GM21528 (cell line): ENCODE results near the gene DNAJC5.
A peak's percentile ranks its signal among the peaks of the same experiment; 100 is the strongest.
"Not testable (repeated sequence)": the region's sequence is repeated elsewhere in the genome, so short reads cannot be mapped to it uniquely, and the experiment has no call there.

Source experiments
- ATAC-seq: cut with Tn5 transposase; IDR thresholded peaks from one replicate; pipeline ENCODE4 v1.9.1; 2021; ENCODE audit warnings: mild to moderate bottlenecking, moderate library complexity; ENCODE audit not compliant: unreplicated experiment, low FRiP score

The DNAJC5 gene

GRCh38 chr20:63861365-63861934 is 33.5 kb upstream of the DNAJC5 start, which contains the start of gene ABHD16B:
ABHD16B (plus strand) TSS chr20:63861498; CDS start chr20:63861541, 43 bp downstream.
- ATAC-seq: no peak

- no peak for ATAC-seq
Measured at GRCh38 chr20:63861981-63862901, 32.7 kb upstream of the DNAJC5 start.

- ATAC-seq: no peak
Measured at GRCh38 chr20:63863021-63863797, 31.7 kb upstream of the DNAJC5 start.

- ATAC-seq: peak; percentile 63
Measured at GRCh38 chr20:63863798-63864544, 31.0 kb upstream of the DNAJC5 start.

GRCh38 chr20:63864545-63864977 is 30.4 kb upstream of the DNAJC5 start:
- ATAC-seq: peak; percentile 3

- peak; percentile 59 for ATAC-seq
Measured at GRCh38 chr20:63864978-63865640, 29.8 kb upstream of the DNAJC5 start, which contains the start of gene TPD52L2. TPD52L2 (plus strand) TSS chr20:63865270; CDS start chr20:63865366, 96 bp downstream.

GRCh38 chr20:63867042-63867441 is 27.9 kb upstream of the DNAJC5 start:
- ATAC-seq: not testable (repeated sequence)

- ATAC-seq: no peak
Measured at GRCh38 chr20:63868264-63868663, 26.7 kb upstream of the DNAJC5 start.

- no peak for ATAC-seq
Measured at GRCh38 chr20:63873477-63873971, 21.4 kb upstream of the DNAJC5 start.

GRCh38 chr20:63874241-63874640 is 20.7 kb upstream of the DNAJC5 start:
- ATAC-seq: not testable (repeated sequence)

- ATAC-seq: no peak
Measured at GRCh38 chr20:63876489-63877036, 18.4 kb upstream of the DNAJC5 start.

- ATAC-seq: no peak
Measured at GRCh38 chr20:63877755-63878470, 17.0 kb upstream of the DNAJC5 start.

- no peak for ATAC-seq
Measured at GRCh38 chr20:63878899-63879663, 15.8 kb upstream of the DNAJC5 start.

GRCh38 chr20:63880901-63881300 is 14.0 kb upstream of the DNAJC5 start:
- not testable (repeated sequence) for ATAC-seq

GRCh38 chr20:63881451-63882226 is 13.3 kb upstream of the DNAJC5 start:
- ATAC-seq: no peak

GRCh38 chr20:63882257-63883200 is 12.4 kb upstream of the DNAJC5 start:
- no peak for ATAC-seq
